Uterus (tissue), 4 donors: ENCODE measurements around the gene RIOX2. TPM values are rescaled to one million over a fixed set of nuclear protein-coding genes. Genes with fewer than 3 reads are reported as not detected.

Experiments used
- DNase-seq, 2 donors: peaks; one replicate each; pipeline ENCODE4 v3.0.0-alpha.2; 2019 to 2020
- H3K27ac ChIP-seq, 2 donors: fragments of 200-600 bp; sonication (generic); 1 replicate in 1 of 2; 2 replicates in 1 of 2; pipeline ENCODE4 v1.5.1; 2016 to 2018
- H3K27me3 ChIP-seq, 2 donors: fragments of 200-600 bp; sonication (generic); one replicate each; pipeline ENCODE4 v1.5.1; 2018 to 2019; ENCODE audit warnings: control low read depth in 1 of 2
- H3K36me3 ChIP-seq, 2 donors: fragments of 200-600 bp; sonication (generic); one replicate each; pipeline ENCODE4 v1.5.1; 2019; ENCODE audit warnings: control low read depth in 1 of 2
- H3K4me1 ChIP-seq, 2 donors: fragments of 200-600 bp; sonication (generic); one replicate each; pipeline ENCODE4 v1.5.1; 2018 to 2019; ENCODE audit warnings: control low read depth in 1 of 2
- H3K4me3 ChIP-seq, 2 donors: fragments of 200-600 bp; sonication (generic); 1 replicate in 1 of 2; 2 replicates in 1 of 2; pipeline ENCODE4 v1.5.1; 2018 to 2019; ENCODE audit warnings: mild to moderate bottlenecking in 1 of 2
- H3K9me3 ChIP-seq, 2 donors: fragments of 200-600 bp; sonication (generic); one replicate each; pipeline ENCODE4 v1.5.1; 2019; ENCODE audit warnings: control low read depth in 1 of 2
- POLR2A ChIP-seq, 2 donors: fragments of 450-650 bp; IDR thresholded peaks; one replicate each; pipeline ENCODE4 v1.6.1; 2016; ENCODE audit warnings: antibody characterized with exemption in 2 of 2, mild to moderate bottlenecking in 1 of 2, moderate library complexity in 1 of 2
- intact Hi-C: fragments of 100-400 bp; cut with DNase I; formaldehyde crosslinking; loops from one replicate; pipeline ENCODE4 v1.15.1; 2023; ENCODE audit warnings: low total_unique reads
- total RNA-seq, 4 donors: library from RNA; depleted of rRNA in 3 of 4; stranded (reverse); fragments of >200 nt in 3 of 4; gene quantifications; one replicate each; pipeline versions ENCODE4 v1.1.0 to v1.2.4, GENCODE V29; 2014 to 2023
- TF ChIP-seq, protein P1 (sequence below), 4 experiments: fragments of 200-600 bp in 2 of 4; fragments of 450-650 bp in 2 of 4; sonication (generic) in 2 of 4; IDR thresholded peaks; one replicate each; pipeline ENCODE4 v1.5.1; 2016 to 2019; ENCODE audit warnings: antibody characterized with exemption in 4 of 4, mild to moderate bottlenecking in 2 of 4, moderate library complexity in 1 of 4
- donor health status: DM: yes; HTN: yes; CAD: no.

RIOX2 gene
- total RNA-seq, 4 donors from 2014 or later, result 8.8 to 35.5 (median 22.1) TPM

DNA sequence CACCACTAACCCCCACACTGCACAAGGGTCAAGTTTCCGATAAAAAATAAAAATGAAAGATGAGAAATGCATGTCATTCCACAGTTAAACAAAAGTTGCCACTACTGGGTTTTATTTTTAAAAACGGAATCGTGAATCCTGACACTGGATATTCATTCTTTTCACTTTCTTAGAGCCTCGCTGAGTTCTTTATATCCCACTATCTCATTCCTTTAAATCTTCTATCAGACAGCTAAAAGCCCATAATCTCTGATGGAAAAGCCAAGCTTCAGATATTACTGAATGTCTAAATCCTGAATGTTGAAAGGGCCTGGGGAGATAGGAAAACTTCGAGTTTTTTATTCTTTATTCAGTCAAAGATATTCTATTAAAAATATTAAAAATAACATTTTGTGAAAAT lies 11.7 kb downstream of the RIOX2 start:
- Histone ChIP-seq H3K4me1 (no peaks in the 10 kb centered on the region), H3K36me3 (no peaks in the 10 kb centered on the region), H3K9me3 (no peaks in the 10 kb centered on the region), H3K27me3 (no peaks in the 10 kb centered on the region), H3K27ac (no peak overlapping the region), H3K4me3 (no peak overlapping the region)
- TF ChIP-seq, protein P1, sequence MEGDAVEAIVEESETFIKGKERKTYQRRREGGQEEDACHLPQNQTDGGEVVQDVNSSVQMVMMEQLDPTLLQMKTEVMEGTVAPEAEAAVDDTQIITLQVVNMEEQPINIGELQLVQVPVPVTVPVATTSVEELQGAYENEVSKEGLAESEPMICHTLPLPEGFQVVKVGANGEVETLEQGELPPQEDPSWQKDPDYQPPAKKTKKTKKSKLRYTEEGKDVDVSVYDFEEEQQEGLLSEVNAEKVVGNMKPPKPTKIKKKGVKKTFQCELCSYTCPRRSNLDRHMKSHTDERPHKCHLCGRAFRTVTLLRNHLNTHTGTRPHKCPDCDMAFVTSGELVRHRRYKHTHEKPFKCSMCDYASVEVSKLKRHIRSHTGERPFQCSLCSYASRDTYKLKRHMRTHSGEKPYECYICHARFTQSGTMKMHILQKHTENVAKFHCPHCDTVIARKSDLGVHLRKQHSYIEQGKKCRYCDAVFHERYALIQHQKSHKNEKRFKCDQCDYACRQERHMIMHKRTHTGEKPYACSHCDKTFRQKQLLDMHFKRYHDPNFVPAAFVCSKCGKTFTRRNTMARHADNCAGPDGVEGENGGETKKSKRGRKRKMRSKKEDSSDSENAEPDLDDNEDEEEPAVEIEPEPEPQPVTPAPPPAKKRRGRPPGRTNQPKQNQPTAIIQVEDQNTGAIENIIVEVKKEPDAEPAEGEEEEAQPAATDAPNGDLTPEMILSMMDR (IDR thresholded peaks at IDR 0.05), result no peak
- no peak for TF ChIP-seq POLR2A (IDR thresholded peaks at IDR 0.05)
- DNase-seq, result no peak
- intact Hi-C loops, result no loop called here

GRCh38 chr3:97959872-97960271 lies 12.4 kb downstream of the RIOX2 start:
- TF ChIP-seq, protein P1 (IDR thresholded peaks at IDR 0.05), result no peak
- TF ChIP-seq POLR2A (IDR thresholded peaks at IDR 0.05), result no peak
- no peak overlapping the region for H3K4me3 ChIP-seq
- no peaks in the 10 kb centered on the region for H3K27me3 ChIP-seq
- H3K9me3 ChIP-seq, result no peaks in the 10 kb centered on the region
- no peaks in the 10 kb centered on the region for H3K4me1 ChIP-seq
- H3K36me3 ChIP-seq, result no peaks in the 10 kb centered on the region
- H3K27ac ChIP-seq, result no peak overlapping the region
- no peak for DNase-seq
- intact Hi-C loops, result no loop called here

DNA sequence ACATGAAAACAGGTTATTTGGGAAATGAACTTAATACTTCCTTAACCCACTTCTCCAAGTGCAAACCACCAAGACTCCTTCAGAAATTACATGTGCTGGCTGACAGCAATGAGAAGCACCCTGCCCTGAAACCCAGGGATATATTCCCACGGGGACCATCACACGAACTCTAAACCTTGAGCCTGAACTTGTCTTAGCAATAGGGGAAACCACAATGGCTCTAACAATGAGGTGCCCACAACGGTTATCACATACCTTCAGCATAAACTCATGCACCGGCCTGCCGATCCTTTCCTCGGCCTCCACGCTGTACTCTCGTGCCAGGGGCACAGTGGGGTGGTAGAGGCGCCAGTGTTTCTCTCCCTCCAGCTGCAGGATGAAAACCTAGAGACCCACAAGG lies 13.4 kb downstream of the RIOX2 start:
- no peak for TF ChIP-seq POLR2A (IDR thresholded peaks at IDR 0.05)
- TF ChIP-seq, protein P1 (IDR thresholded peaks at IDR 0.05), result no peak
- intact Hi-C loops, result no loop called here
- Histone ChIP-seq H3K4me3 (no peak overlapping the region), H3K27ac (no peak overlapping the region), H3K36me3 (no peaks in the 10 kb centered on the region), H3K4me1 (no peaks in the 10 kb centered on the region), H3K27me3 (no peaks in the 10 kb centered on the region), H3K9me3 (no peaks in the 10 kb centered on the region)
- DNase-seq, result no peak

- Histone ChIP-seq H3K27ac (no peak overlapping the region), H3K4me1 (no peaks in the 10 kb centered on the region)
Observed at GRCh38 chr3:97958396-97958795, 13.8 kb downstream of the RIOX2 start.

GRCh38 chr3:97957617-97958311 lies 14.5 kb downstream of the RIOX2 start:
- no peak for DNase-seq
- no peak overlapping the region for H3K4me3 ChIP-seq
- peak overlapping the region in 1 of 2 donors; percentile 12 for H3K27ac ChIP-seq
- H3K27me3 ChIP-seq, result no peaks in the 10 kb centered on the region
- no peak for TF ChIP-seq POLR2A (IDR thresholded peaks at IDR 0.05)
- TF ChIP-seq, protein P1 (IDR thresholded peaks at IDR 0.05), result no peak
- H3K4me1 ChIP-seq, result no peaks in the 10 kb centered on the region
- H3K9me3 ChIP-seq, result no peaks in the 10 kb centered on the region
- intact Hi-C loops, result no loop called here
- H3K36me3 ChIP-seq, result no peaks in the 10 kb centered on the region

More at GRCh38 chr3:97958396-97958795, 13.8 kb downstream of the RIOX2 start:
- intact Hi-C loops, result no loop called here
- H3K9me3 ChIP-seq, result no peaks in the 10 kb centered on the region
- H3K36me3 ChIP-seq, result no peaks in the 10 kb centered on the region
- no peaks in the 10 kb centered on the region for H3K27me3 ChIP-seq
- no peak for DNase-seq
- no peak for TF ChIP-seq POLR2A (IDR thresholded peaks at IDR 0.05)
- TF ChIP-seq, protein P1 (IDR thresholded peaks at IDR 0.05), result no peak
- no peak overlapping the region for H3K4me3 ChIP-seq
